A549 (cell line): ENCODE results near the gene C19orf33. TPM values are rescaled to one million over a fixed set of nuclear protein-coding genes. Genes with fewer than 3 reads are reported as not detected.

Experiments
- ATAC-seq, 2 experiments: fragments of 200-7000 bp in 1 of 2; fragments of >200 bp in 1 of 2; cut with Nextera tagmentation in 1 of 2; cut with Tn5 transposase in 1 of 2; 3 replicates each; pipeline versions ENCODE4 v1.8.0 to v1.9.1; 2018 to 2020; ENCODE audit warnings: mild to moderate bottlenecking in 1 of 2, moderate library complexity in 1 of 2
- CTCF ChIA-PET: fragments of 300-600 bp; sonication (Branson Sonifier 250); formaldehyde crosslinking; extraction: SDS; loops from one replicate; lab custom pipeline; 2021; ENCODE audit warnings: antibody characterized with exemption, inconsistent platforms; lab: Yijun Ruan, JAX
- POLR2A ChIA-PET: fragments of 350-600 bp; formaldehyde crosslinking; extraction: SDS; loops from one replicate; lab custom pipeline; 2021; ENCODE audit warnings: antibody characterized with exemption, inconsistent platforms; lab: Yijun Ruan, JAX
- DNase-seq, 2 experiments: peaks; one replicate each; pipeline versions ENCODE4 v3.0.0 to v3.0.0-alpha.2; 2011 to 2016; ENCODE audit warnings: low read depth in 1 of 2, low spot score in 1 of 2
- FAIRE-seq: peaks from 2 replicates; lab custom pipeline; 2011; peaks lifted over from hg19 to GRCh38; lab: Jason Lieb, UNC
- H3K27ac ChIP-seq, 2 experiments: fragments of >200 bp; sonication (Bioruptor Twin); formaldehyde crosslinking; 3 replicates each; pipeline ENCODE4 v1.5.1; 2016 to 2017
- H3K4me1 ChIP-seq: fragments of >200 bp; sonication (Bioruptor Twin); formaldehyde crosslinking; 3 replicates; pipeline ENCODE4 v1.6.1; 2016
- H3K4me2 ChIP-seq: fragments of >200 bp; sonication (Bioruptor Twin); formaldehyde crosslinking; 3 replicates; pipeline ENCODE4 v1.6.1; 2016
- H3K4me3 ChIP-seq: fragments of >200 bp; sonication (Bioruptor Twin); formaldehyde crosslinking; 3 replicates; pipeline ENCODE4 v1.5.1; 2016
- H3K9me3 ChIP-seq: fragments of >200 bp; sonication (Bioruptor Twin); formaldehyde crosslinking; 3 replicates; pipeline ENCODE4 v1.6.1; 2016
- CBX2 ChIP-seq: fragments of 200-600 bp; sonication (generic); IDR thresholded peaks from 2 replicates; pipeline ENCODE4 v1.6.1; 2016; ENCODE audit warnings: low read depth, mild to moderate bottlenecking, borderline replicate concordance
- CEBPB ChIP-seq, 2 experiments: fragments of >200 bp in 1 of 2; sonication (Bioruptor Twin) in 1 of 2; formaldehyde crosslinking in 1 of 2; IDR thresholded peaks; 2 replicates each; pipeline ENCODE4 v1.6.1; 2012 to 2016
- CHD4 ChIP-seq: fragments of 200-600 bp; sonication (generic); IDR thresholded peaks from 2 replicates; pipeline ENCODE4 v1.6.1; 2016; ENCODE audit warnings: antibody characterized with exemption, mild to moderate bottlenecking, borderline replicate concordance
- EHF ChIP-seq: fragments of 250-450 bp; sonication (Bioruptor Pico); IDR thresholded peaks from 2 replicates; pipeline ENCODE4 v1.5.0; 2020; ENCODE audit warnings: mild to moderate bottlenecking
- FOSB ChIP-seq: fragments of 250-450 bp; sonication (Bioruptor Pico); IDR thresholded peaks from 2 replicates; pipeline ENCODE4 v1.5.0; 2020; ENCODE audit warnings: mild to moderate bottlenecking, moderate library complexity
- FOSL2 ChIP-seq, 2 experiments: fragments of 450-650 bp in 1 of 2; fragments of >200 bp in 1 of 2; sonication (Bioruptor Twin) in 1 of 2; formaldehyde crosslinking; IDR thresholded peaks; 2 replicates each; pipeline versions ENCODE4 v1.5.0 to v1.6.1; 2016 to 2020; ENCODE audit warnings: mild to moderate bottlenecking in 1 of 2, moderate library complexity in 1 of 2
- HOXB13 ChIP-seq: fragments of 250-450 bp; sonication (Bioruptor Pico); IDR thresholded peaks from 2 replicates; pipeline ENCODE4 v1.5.0; 2020; ENCODE audit warnings: low read depth, mild to moderate bottlenecking, moderate library complexity
- HOXB5 ChIP-seq: fragments of 250-450 bp; sonication (Bioruptor Pico); IDR thresholded peaks from 2 replicates; pipeline ENCODE4 v1.5.0; 2020; ENCODE audit warnings: mild to moderate bottlenecking, moderate library complexity
- KDM5A ChIP-seq: fragments of 200-600 bp; sonication (generic); IDR thresholded peaks from 2 replicates; pipeline ENCODE4 v1.6.1; 2016; ENCODE audit warnings: antibody characterized with exemption, mild to moderate bottlenecking
- MAZ ChIP-seq: fragments of 150-350 bp; IDR thresholded peaks from 2 replicates; pipeline ENCODE4 v1.6.1; 2014; ENCODE audit warnings: antibody characterized with exemption, low read depth, low read length, borderline replicate concordance
- MYC ChIP-seq: IDR thresholded peaks from 2 replicates; pipeline ENCODE4 v1.6.1; 2012; ENCODE audit warnings: mild to moderate bottlenecking, inconsistent platforms, low read length, improper control_type of control experiment, borderline replicate concordance
- POLR2A ChIP-seq: IDR thresholded peaks from 2 replicates; pipeline ENCODE4 v1.6.1; 2012; ENCODE audit warnings: mild to moderate bottlenecking, low read length
- RAD21 ChIP-seq, 2 experiments: fragments of >200 bp in 1 of 2; sonication (Bioruptor Twin) in 1 of 2; formaldehyde crosslinking in 1 of 2; IDR thresholded peaks in 1 of 2; conservative IDR thresholded peaks in 1 of 2; 2 replicates in 1 of 2; 3 replicates in 1 of 2; pipeline ENCODE4 v1.6.1; 2012 to 2018; ENCODE audit warnings: inconsistent platforms in 1 of 2
- RARB ChIP-seq: fragments of 250-450 bp; sonication (Bioruptor Pico); IDR thresholded peaks from 2 replicates; pipeline ENCODE4 v1.8.0; 2021; ENCODE audit warnings: mild to moderate bottlenecking, moderate library complexity
- RNF2 ChIP-seq: fragments of 200-600 bp; sonication (generic); IDR thresholded peaks from 2 replicates; pipeline ENCODE4 v1.6.1; 2016; ENCODE audit warnings: low read depth, mild to moderate bottlenecking, antibody characterized with exemption, moderate library complexity, borderline replicate concordance
- ZFP36 ChIP-seq: fragments of 450-650 bp; IDR thresholded peaks from 2 replicates; pipeline ENCODE4 v1.6.1; 2014; ENCODE audit warnings: borderline replicate concordance; ENCODE audit not compliant: partially characterized antibody
- ZSCAN20 ChIP-seq: fragments of 250-450 bp; sonication (Bioruptor Pico); IDR thresholded peaks from 2 replicates; pipeline ENCODE4 v1.8.0; 2022; ENCODE audit warnings: mild to moderate bottlenecking, moderate library complexity
- WGBS: methylation state at CpG from one replicate; pipeline ENCODE4 v1.1.6; 2017; ENCODE audit errors: missing lambda C conversion rate; 5-methylcytosine and 5-hydroxymethylcytosine counted together
- polyA plus RNA-seq, 4 experiments: library from polyadenylated mRNA; depleted of rRNA in 3 of 4; stranded (reverse); fragments of >200 nt; fragmentation: RNase III in 1 of 4; extraction: RNeasy Plus Mini Kit Qiagen cat#74134 plus additional on column Dnase treatment in 1 of 4; gene quantifications; 2 replicates in 3 of 4; 3 replicates in 1 of 4; pipeline ENCODE4 v1.2.3, GENCODE V29; 2011 to 2017
- TF ChIP-seq, protein P1 (sequence below): fragments of 200-600 bp; sonication (generic); IDR thresholded peaks from 2 replicates; pipeline ENCODE4 v1.6.1; 2016; ENCODE audit warnings: antibody characterized with exemption, mild to moderate bottlenecking, moderate library complexity
- TF ChIP-seq, protein P2 (sequence below): fragments of 250-450 bp; sonication (Bioruptor Pico); IDR thresholded peaks from 2 replicates; pipeline ENCODE4 v1.5.0; 2021; ENCODE audit warnings: mild to moderate bottlenecking, moderate library complexity, borderline replicate concordance
- TF ChIP-seq, protein P3 (sequence below): fragments of >200 bp; sonication (Bioruptor Twin); formaldehyde crosslinking; IDR thresholded peaks from 2 replicates; pipeline ENCODE4 v1.6.1; 2016

The C19orf33 gene
- polyA plus RNA-seq, 2 of the 4 experiments (the other 2 are of a cell fraction): 302 to 489 TPM

GRCh38 chr19:38277549-38277948 lies 26.5 kb upstream of the C19orf33 start:
- Histone ChIP-seq H3K4me2 (no peak overlapping the region), H3K4me3 (no peak overlapping the region), H3K4me1 (peaks cover 40% of the 10 kb centered on the region), H3K27ac (0 out of 6 replicates have a peak overlapping the region, but pooled peaks of 1 of the 2 experiments have one; percentile 0)
- WGBS: 73% methylated on average over 5 of the region's 5 CpGs
- no peak for DNase-seq
- TF ChIP-seq CBX2: no peak
- TF ChIP-seq, all 56 proteins: peak for 0
- ATAC-seq (no peak), FAIRE-seq (peak; percentile 70)
- no peaks in the 10 kb centered on the region for H3K9me3 ChIP-seq
- CTCF ChIA-PET: interaction anchor here (0.7 to 18.2 kb wide), 8 partner anchors 6 to 58 kb away, joined by 3 to 259 read pairs (median 14); partner anchors contain the start of genes CATSPERG, PPP1R14A and SPINT2
- POLR2A ChIA-PET: interaction anchor here (0.9 to 1.1 kb wide), 2 partner anchors 13 to 32 kb away, joined by 3 to 4 read pairs; partner anchors contain the start of gene SPINT2

DNA sequence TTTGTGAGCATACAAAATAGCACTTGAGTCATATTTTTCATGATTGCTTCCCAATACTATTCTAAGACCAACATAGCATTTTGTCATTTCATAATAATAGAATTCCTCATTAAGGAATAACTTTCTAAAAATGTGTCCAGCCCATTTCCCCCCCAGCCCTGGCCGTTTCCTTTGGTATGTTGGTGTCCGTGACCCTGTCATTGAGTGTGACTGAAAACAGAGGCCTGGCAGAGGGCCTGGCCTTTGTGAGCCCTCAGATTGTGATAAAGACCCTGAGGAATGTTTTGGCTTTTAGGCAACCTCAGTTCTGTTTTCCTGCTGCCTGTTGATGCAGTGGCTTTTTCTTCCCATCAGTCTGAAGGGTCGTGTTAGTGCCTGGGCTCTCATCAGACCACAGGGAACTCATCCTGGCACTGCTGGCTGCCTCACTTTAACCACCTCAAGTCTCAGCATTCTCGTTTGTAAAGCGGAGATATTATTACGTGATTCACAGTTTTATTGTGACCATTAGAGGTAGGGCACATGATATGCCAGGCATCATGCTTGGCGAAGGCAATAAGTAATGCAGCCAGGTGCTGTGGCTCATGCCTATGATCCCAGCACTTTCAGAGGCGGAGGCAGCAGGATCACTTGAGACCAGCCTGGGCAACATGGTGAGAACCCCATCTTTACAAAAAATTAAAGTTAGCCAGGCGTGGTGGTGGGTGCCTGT lies 25.9 kb upstream of the C19orf33 start:
- no peak for TF ChIP-seq RARB (CRISPR knock-in tag)
- TF ChIP-seq HOXB13 (CRISPR knock-in tag): 0 out of 2 replicates have a peak, but pooled peaks have one; percentile 6
- 72% methylated on average over 9 of the region's 9 CpGs for WGBS
- ATAC-seq (no peak; a peak in 1 of 6 replicates), DNase-seq (no peak), FAIRE-seq (peak; percentile 89)
- no peak overlapping the region for H3K4me2 ChIP-seq
- no peaks in the 10 kb centered on the region for H3K9me3 ChIP-seq
- peaks cover 34% of the 10 kb centered on the region for H3K4me1 ChIP-seq
- H3K4me3 ChIP-seq: no peak overlapping the region
- POLR2A ChIA-PET: interaction anchor here (0.9 to 1.1 kb wide), 2 partner anchors 14 to 32 kb away, joined by 3 to 4 read pairs; partner anchors contain the start of gene SPINT2
- CTCF ChIA-PET: interaction anchor here (0.9 to 18.2 kb wide), 11 partner anchors 6 to 375 kb away, joined by 3 to 259 read pairs (median 8); partner anchors contain the start of genes CATSPERG, PPP1R14A, PSMD8 and SPINT2
- peak overlapping the region in 1 of 2 experiments; percentile 25; a peak in 2 of 6 replicates for H3K27ac ChIP-seq

DNA sequence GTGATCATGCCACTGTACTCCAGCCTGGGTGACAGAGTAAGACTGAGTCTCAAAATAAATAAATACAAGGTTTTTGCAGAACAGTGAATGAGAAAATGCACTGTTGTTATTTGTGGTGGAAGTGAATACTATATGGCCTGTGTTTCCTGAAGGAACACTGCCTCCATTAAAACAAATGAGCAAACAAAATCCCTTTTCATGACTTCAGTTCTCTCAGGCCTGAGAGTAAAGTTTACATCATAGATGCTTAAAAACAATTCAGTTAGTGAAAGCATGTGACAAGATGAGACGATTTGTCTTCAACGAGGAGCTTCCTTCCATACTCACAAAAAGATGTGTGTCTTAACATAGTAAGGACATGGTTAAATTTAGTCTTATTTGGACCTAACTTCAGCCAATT lies 25.3 kb upstream of the C19orf33 start:
- FAIRE-seq (peak; percentile 90), DNase-seq (no peak), ATAC-seq (no peak)
- Histone ChIP-seq H3K27ac (peak overlapping the region in 1 of 2 experiments; percentile 25; a peak in 1 of 6 replicates), H3K4me2 (no peak overlapping the region), H3K9me3 (no peaks in the 10 kb centered on the region), H3K4me1 (peaks cover 28% of the 10 kb centered on the region), H3K4me3 (no peak overlapping the region)
- no peak for TF ChIP-seq KDM5A
- no peak for TF ChIP-seq RNF2
- no peak for TF ChIP-seq EHF
- TF ChIP-seq ZFP36: no peak
- TF ChIP-seq CEBPB (IDR thresholded peaks at IDR 0.05): no peak
- no peak for TF ChIP-seq FOSL2 (IDR thresholded peaks at IDR 0.05)
- no peak for TF ChIP-seq FOSL2 (CRISPR knock-in tag; IDR thresholded peaks at IDR 0.05)
- no peak for TF ChIP-seq CHD4
- ChIA-PET CTCF (interaction anchor here (0.9 to 18.2 kb wide), 7 partner anchors 5 to 376 kb away, joined by 3 to 259 read pairs (median 8); partner anchors contain the start of genes PSMD8 and SPINT2), POLR2A (no interaction called here)
- WGBS: 84% methylated on average over 2 of the region's 2 CpGs

GRCh38 chr19:38280030-38280921 lies 23.8 kb upstream of the C19orf33 start:
- WGBS: 90% methylated on average over 17 of the region's 17 CpGs
- FAIRE-seq (no peak), DNase-seq (no peak), ATAC-seq (no peak)
- Histone ChIP-seq H3K27ac (no peak overlapping the region), H3K4me2 (no peak overlapping the region), H3K4me3 (no peak overlapping the region), H3K4me1 (peaks cover 15% of the 10 kb centered on the region), H3K9me3 (no peaks in the 10 kb centered on the region)
- ChIA-PET CTCF (interaction anchor here (0.8 to 18.2 kb wide), 12 partner anchors 4 to 378 kb away, joined by 3 to 259 read pairs (median 6); partner anchors contain the start of genes KCNK6, PPP1R14A and SPINT2), POLR2A (no interaction called here)
- TF ChIP-seq POLR2A (no peak), MYC (no peak), ZSCAN20 (CRISPR knock-in tag) (no peak), FOSB (CRISPR knock-in tag) (no peak), RAD21 (conservative IDR thresholded peaks at IDR 0.05 in 1 of 2, IDR thresholded peaks at IDR 0.05 in 1 of 2) (no peak), MAZ (no peak), HOXB5 (CRISPR knock-in tag) (no peak)
- TF ChIP-seq, protein P1, sequence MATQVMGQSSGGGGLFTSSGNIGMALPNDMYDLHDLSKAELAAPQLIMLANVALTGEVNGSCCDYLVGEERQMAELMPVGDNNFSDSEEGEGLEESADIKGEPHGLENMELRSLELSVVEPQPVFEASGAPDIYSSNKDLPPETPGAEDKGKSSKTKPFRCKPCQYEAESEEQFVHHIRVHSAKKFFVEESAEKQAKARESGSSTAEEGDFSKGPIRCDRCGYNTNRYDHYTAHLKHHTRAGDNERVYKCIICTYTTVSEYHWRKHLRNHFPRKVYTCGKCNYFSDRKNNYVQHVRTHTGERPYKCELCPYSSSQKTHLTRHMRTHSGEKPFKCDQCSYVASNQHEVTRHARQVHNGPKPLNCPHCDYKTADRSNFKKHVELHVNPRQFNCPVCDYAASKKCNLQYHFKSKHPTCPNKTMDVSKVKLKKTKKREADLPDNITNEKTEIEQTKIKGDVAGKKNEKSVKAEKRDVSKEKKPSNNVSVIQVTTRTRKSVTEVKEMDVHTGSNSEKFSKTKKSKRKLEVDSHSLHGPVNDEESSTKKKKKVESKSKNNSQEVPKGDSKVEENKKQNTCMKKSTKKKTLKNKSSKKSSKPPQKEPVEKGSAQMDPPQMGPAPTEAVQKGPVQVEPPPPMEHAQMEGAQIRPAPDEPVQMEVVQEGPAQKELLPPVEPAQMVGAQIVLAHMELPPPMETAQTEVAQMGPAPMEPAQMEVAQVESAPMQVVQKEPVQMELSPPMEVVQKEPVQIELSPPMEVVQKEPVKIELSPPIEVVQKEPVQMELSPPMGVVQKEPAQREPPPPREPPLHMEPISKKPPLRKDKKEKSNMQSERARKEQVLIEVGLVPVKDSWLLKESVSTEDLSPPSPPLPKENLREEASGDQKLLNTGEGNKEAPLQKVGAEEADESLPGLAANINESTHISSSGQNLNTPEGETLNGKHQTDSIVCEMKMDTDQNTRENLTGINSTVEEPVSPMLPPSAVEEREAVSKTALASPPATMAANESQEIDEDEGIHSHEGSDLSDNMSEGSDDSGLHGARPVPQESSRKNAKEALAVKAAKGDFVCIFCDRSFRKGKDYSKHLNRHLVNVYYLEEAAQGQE: no peak
- TF ChIP-seq, protein P2, sequence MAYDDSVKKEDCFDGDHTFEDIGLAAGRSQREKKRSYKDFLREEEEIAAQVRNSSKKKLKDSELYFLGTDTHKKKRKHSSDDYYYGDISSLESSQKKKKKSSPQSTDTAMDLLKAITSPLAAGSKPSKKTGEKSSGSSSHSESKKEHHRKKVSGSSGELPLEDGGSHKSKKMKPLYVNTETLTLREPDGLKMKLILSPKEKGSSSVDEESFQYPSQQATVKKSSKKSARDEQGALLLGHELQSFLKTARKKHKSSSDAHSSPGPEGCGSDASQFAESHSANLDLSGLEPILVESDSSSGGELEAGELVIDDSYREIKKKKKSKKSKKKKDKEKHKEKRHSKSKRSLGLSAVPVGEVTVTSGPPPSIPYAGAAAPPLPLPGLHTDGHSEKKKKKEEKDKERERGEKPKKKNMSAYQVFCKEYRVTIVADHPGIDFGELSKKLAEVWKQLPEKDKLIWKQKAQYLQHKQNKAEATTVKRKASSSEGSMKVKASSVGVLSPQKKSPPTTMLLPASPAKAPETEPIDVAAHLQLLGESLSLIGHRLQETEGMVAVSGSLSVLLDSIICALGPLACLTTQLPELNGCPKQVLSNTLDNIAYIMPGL (CRISPR knock-in tag): no peak
- TF ChIP-seq, protein P3, sequence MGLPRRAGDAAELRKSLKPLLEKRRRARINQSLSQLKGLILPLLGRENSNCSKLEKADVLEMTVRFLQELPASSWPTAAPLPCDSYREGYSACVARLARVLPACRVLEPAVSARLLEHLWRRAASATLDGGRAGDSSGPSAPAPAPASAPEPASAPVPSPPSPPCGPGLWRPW: no peak
